Measurements from ENCODE around the gene EHHADH. TPM values are rescaled to one million over a fixed set of nuclear protein-coding genes. Genes with fewer than 3 reads are reported as not detected.
"Not testable (repeated sequence)": the region's sequence is repeated elsewhere in the genome, so short reads cannot be mapped to it uniquely, and the experiment has no call there.

Gene EHHADH
- total RNA-seq, 1 experiment from 2014 or later, result 1.0 TPM

DNA sequence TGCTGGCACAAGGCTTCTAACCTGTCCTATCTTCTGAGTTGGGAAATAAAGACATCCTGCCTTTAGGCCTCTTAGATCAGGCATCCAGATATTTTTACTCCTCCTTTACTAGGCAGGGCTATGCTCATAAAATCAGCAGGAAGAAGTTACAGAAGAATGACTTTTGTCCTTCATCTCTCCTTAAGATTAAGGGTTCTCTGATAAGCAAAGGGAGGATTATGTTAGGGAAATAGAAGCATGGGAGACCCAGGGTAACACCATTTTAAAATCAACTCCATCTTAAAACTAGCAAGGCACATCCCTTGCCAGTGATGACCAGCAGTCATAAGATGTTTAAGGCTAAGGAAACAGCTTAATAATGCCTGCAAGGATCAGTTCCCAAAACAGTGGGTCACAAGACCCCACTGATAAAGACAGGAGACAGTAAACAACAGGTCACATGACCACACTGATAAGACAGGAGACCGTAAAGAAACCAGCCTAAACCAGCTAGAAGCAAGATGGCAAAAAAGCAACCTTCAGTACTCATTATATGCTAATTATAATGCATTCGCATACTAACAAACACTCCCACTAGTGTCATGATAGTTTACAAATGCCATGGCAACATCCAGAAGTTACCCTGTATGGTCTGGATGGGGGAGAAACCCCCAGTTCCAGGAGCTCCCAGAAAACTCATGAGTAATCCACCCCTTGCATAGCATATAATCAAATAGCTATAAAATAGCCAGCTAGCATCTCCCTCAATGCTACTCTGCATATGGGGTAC is 14.5 kb upstream of the EHHADH start:
- no peak for DNase-seq
- Histone ChIP-seq H3K27me3 (ENCODE audit: control insufficient read depth, insufficient read depth, low read length) (no peaks in the 10 kb centered on the region), H3K36me3 (replicated peaks; ENCODE audit: control insufficient read depth, insufficient read depth, low read length) (no peaks in the 10 kb centered on the region), H3K4me3 (ENCODE audit: insufficient read depth, low read depth, low read length) (no peak overlapping the region)

DNA sequence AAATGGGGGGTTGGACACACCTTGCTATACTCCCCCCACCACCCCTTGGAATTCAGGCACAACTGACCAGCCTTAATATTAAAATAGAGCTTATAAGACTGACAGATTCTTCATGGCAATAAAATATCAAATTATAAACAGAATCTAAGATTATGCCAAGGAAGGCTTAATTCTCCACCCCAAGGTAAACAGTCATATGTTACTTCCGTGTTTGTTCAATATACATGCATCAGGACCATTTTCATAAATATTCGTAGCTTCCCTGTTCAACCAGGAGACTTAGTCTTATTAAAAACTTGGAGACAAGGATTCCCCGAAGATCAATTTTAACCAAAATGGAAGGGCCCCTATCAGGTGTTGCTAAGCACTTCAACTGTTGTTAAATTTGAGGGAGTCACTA is 13.3 kb upstream of the EHHADH start:
- no peaks in the 10 kb centered on the region for H3K36me3 ChIP-seq (replicated peaks; ENCODE audit: control insufficient read depth, insufficient read depth, low read length)
- H3K27me3 ChIP-seq (ENCODE audit: control insufficient read depth, insufficient read depth, low read length), result no peaks in the 10 kb centered on the region
- H3K4me3 ChIP-seq (ENCODE audit: insufficient read depth, low read depth, low read length), result no peak overlapping the region
- DNase-seq, result no peak

DNA sequence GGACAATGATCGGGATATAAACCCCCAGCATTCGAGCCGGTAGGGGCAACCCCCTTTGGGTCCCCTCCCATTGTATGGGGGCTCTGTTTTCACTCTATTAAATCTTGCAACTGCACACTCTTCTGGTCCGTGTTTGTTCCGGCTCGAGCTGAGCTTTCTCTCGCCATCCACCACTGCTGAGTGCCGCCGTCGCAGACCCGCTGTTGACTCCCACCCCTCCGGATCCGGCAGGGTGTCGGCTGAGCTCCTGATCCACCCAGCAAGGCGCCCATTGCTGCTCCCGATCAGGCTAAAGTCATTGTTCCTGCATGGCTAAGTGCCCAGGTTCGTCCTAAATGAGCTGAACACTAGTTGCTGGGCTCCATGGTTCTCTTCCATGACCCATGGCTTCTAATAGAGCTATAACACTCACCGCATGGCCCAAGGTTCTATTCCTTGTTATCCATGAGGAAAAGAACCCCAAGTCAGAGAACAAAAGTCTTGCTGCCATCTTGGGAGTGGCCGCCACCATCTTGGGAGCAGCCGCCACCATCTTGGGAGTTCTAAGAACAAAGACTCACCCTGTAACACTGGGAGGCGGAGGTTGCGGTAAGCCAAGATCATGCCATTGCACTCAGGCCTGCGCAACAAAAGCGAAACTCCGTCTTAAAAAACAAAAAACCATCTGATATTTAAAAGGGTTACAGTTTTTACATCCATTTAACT is 11.2 kb upstream of the EHHADH start:
- Histone ChIP-seq H3K27me3 (ENCODE audit: control insufficient read depth, insufficient read depth, low read length) (no peaks in the 10 kb centered on the region), H3K4me3 (ENCODE audit: insufficient read depth, low read depth, low read length) (no peak overlapping the region), H3K36me3 (replicated peaks; ENCODE audit: control insufficient read depth, insufficient read depth, low read length) (no peaks in the 10 kb centered on the region)
- DNase-seq, result no peak

DNA sequence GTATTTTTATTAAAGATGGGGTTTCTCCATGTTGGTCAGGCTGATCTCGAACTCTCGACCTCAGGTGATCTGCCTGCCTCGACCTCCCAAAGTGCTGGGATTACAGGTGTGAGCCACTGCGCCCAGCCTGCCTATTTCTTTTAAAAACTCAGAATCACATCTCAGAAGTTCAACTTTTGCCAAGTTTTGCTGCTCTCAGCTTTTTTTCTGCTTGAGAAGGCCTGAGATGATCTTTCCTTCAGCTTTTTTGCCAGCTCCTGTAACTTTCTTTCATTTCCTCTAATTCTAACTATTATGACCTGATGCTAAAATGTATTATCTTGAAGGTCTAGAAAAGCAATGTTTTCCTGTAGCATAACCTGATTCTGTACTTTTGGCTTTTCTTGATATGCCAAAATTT is 9.6 kb upstream of the EHHADH start:
- no peaks in the 10 kb centered on the region for H3K36me3 ChIP-seq (replicated peaks; ENCODE audit: control insufficient read depth, insufficient read depth, low read length)
- H3K4me3 ChIP-seq (ENCODE audit: insufficient read depth, low read depth, low read length), result no peak overlapping the region
- H3K27me3 ChIP-seq (ENCODE audit: control insufficient read depth, insufficient read depth, low read length), result no peaks in the 10 kb centered on the region
- DNase-seq, result no peak

DNA sequence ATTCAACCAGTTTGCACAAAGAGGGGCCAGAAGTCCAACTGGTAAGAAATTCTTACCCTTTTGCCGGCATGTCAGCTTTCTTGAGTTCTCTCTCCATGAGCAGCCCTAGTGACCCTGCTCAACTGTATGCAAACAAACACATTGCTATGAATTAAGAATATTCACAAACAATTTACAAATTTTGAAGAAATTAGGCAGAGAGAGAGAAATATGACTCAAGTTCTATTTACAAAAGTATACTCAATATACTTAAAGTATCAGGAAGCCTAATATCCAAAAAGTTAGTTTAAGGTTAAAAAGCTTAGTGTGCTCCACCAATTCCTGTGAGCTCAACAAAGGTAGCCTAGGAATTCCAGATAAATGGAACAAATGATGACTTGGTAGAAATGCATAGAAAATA is 3.5 kb upstream of the EHHADH start:
- Histone ChIP-seq H3K27me3 (ENCODE audit: control insufficient read depth, insufficient read depth, low read length) (no peaks in the 10 kb centered on the region), H3K36me3 (replicated peaks; ENCODE audit: control insufficient read depth, insufficient read depth, low read length) (no peaks in the 10 kb centered on the region), H3K4me3 (ENCODE audit: insufficient read depth, low read depth, low read length) (no peak overlapping the region)
- no peak for DNase-seq

DNA sequence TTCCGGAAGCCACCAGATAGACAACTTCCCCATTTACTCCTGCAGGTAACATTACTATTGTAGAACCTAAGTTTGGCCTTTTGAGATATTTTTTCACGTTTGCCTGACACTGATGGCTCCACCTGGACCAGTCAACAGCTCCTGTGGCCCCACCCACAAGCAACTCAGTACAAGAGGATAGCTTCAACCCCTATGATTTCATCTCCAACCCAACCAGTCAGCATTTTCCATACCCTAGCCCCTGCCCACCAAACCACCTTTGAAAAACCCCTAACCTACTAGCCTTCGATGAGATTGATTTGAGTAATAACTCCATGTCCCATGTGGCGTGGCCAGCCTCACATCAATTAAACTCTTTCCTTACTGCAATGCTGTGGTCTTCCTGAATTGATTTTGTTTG is 950 bp upstream of the EHHADH start:
- no peak overlapping the region for H3K4me3 ChIP-seq (ENCODE audit: insufficient read depth, low read depth, low read length)
- H3K27me3 ChIP-seq (ENCODE audit: control insufficient read depth, insufficient read depth, low read length), result no peaks in the 10 kb centered on the region
- no peaks in the 10 kb centered on the region for H3K36me3 ChIP-seq (replicated peaks; ENCODE audit: control insufficient read depth, insufficient read depth, low read length)
- DNase-seq, result no peak

DNA sequence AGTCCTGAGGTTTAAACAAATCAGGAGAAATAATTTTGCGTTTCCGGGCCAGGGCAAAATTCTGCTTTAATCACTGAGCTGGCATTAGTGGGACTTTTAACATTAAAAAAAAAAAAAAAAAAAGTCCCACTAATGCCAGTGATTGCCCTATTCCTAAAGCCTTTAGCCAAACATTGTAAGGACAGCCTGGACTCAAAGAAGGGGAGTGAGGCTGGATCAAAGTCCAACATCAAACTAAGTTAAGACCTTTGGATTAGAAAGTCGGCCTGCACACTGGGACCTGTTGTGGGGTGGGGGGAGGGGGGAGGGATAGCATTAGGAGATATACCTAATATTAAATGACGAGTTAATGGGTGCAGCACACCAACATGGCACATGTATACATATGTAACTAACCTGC is 716 bp downstream of the EHHADH start:
- H3K27me3 ChIP-seq (ENCODE audit: control insufficient read depth, insufficient read depth, low read length); H3K4me3 ChIP-seq (ENCODE audit: insufficient read depth, low read depth, low read length); H3K36me3 ChIP-seq (replicated peaks; ENCODE audit: control insufficient read depth, insufficient read depth, low read length); DNase-seq: not testable (repeated sequence)

DNA sequence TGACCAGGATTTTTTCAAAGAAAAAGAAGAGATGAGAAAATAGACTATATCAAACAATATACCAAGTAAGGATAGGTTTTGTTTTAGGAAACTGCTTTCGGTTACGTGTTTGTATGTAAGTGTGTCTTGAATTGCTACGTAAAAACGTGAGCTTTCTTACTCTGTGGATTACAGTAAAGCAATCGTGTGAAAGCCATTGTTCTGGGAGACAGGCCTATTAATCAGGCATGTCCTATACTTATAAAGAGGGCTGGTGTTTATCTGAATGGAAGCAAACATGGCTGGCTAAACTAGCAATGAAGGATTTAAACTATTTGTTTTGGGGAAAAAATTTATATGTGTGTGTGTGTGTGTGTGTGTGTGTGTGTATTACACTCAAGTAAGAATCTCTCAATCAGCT is 2.6 kb downstream of the EHHADH start:
- H3K27me3 ChIP-seq (ENCODE audit: control insufficient read depth, insufficient read depth, low read length), result no peaks in the 10 kb centered on the region
- no peak for DNase-seq
- H3K4me3 ChIP-seq (ENCODE audit: insufficient read depth, low read depth, low read length), result no peak overlapping the region
- H3K36me3 ChIP-seq (replicated peaks; ENCODE audit: control insufficient read depth, insufficient read depth, low read length), result no peaks in the 10 kb centered on the region

DNA sequence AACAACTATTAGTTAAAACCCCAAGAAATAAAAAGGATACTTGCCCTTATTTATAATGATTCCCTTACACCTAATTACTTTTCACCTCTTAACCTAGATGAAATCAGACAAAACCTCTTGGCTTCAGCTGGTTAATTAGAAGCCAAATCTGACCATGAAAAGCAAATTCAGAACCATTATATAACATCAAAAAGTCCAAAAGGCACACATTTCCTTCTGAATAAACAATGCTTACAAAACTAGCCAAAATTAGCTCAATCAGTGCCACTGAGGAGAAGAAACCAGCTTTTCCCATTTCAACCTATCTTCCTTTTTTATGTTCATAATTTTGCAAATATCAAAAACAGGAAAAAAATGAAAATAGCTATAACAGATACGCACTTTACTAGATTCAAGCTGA is 3.2 kb downstream of the EHHADH start:
- Histone ChIP-seq H3K27me3 (ENCODE audit: control insufficient read depth, insufficient read depth, low read length) (no peaks in the 10 kb centered on the region), H3K36me3 (replicated peaks; ENCODE audit: control insufficient read depth, insufficient read depth, low read length) (no peaks in the 10 kb centered on the region), H3K4me3 (ENCODE audit: insufficient read depth, low read depth, low read length) (no peak overlapping the region)
- DNase-seq, result no peak

DNA sequence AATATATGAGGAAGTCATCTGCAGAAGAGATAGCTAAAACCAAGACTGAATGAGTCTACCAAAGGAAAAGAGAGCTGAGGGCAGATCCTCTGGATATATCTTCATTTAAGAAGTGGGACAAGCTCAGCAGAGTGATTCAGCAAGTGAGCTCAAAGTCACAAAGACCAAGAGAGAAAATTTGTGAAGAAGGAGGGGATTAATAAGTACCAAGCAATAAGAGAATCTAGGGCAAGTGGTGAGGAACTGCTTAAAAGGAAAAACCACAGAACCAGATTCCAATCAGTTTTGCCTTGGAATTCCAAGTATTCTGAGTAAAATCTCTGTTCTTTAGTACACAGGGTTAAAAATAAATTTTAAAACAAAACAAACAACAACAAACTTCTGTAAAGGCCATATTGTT is 3.6 kb downstream of the EHHADH start:
- no peak for DNase-seq
- H3K36me3 ChIP-seq (replicated peaks; ENCODE audit: control insufficient read depth, insufficient read depth, low read length), result no peaks in the 10 kb centered on the region
- no peaks in the 10 kb centered on the region for H3K27me3 ChIP-seq (ENCODE audit: control insufficient read depth, insufficient read depth, low read length)
- H3K4me3 ChIP-seq (ENCODE audit: insufficient read depth, low read depth, low read length), result no peak overlapping the region

DNA sequence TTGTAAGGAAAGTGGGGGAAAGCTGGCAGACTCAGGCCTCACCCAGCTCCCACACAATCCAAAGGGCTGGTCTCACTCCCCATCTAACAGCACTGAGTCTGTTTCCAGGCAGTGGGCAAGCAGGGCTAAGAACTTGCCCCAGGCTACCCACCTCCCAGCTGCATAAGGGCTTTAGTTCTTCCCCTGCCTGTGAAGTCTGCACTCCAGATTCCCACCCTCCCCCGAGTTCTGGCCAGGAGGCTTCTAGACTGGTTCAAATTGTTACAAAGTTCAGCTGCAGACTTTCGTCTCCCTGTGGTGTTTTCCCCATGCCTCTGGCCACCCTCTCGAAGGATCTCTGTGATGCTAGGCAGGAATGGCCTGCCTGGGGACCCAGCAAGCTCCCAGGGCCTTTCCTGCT is 11.2 kb downstream of the EHHADH start:
- Histone ChIP-seq H3K36me3 (replicated peaks; ENCODE audit: control insufficient read depth, insufficient read depth, low read length) (no peaks in the 10 kb centered on the region), H3K4me3 (ENCODE audit: insufficient read depth, low read depth, low read length) (no peak overlapping the region), H3K27me3 (ENCODE audit: control insufficient read depth, insufficient read depth, low read length) (no peaks in the 10 kb centered on the region)
- no peak for DNase-seq

DNA sequence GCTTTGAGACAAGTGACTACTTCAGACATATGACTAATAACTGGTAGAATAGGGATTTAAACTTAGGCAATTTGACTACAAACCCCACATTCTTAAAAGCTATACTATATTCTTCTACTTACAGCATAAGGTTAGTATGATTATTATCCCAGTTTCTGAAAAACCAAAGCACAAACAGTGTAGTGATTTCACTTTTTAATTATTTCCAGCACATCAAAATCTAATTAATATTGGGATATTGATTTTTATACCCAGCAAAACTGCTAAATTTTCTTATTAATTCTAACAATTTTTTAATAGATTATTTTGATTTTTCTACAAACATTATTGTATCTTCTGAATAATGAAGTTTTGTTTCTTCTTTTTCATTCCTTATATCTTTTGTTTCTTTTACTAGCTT is 16.9 kb downstream of the EHHADH start:
- Histone ChIP-seq H3K36me3 (replicated peaks; ENCODE audit: control insufficient read depth, insufficient read depth, low read length) (no peaks in the 10 kb centered on the region), H3K4me3 (ENCODE audit: insufficient read depth, low read depth, low read length) (no peak overlapping the region), H3K27me3 (ENCODE audit: control insufficient read depth, insufficient read depth, low read length) (no peaks in the 10 kb centered on the region)
- DNase-seq, result no peak

DNA sequence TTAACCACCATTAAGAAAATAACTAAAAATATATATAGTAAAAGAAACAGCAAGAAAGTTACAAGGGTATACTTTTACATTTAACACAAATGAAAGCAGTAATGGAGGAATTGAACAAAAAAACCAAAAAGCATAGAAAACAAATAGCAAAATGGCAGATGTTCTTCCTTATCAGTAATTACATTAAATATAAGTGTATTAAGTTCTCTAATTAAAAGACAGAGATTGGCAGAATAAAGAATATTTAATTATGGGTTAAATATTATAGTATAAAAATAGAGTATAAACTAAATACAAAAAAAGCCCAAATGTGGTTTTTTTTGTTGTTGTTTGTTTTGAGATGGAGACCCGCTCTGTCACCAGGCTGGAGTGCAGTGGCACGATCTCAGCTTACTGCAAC is 20.5 kb downstream of the EHHADH start:
- no peak for DNase-seq
- Histone ChIP-seq H3K27me3 (ENCODE audit: control insufficient read depth, insufficient read depth, low read length) (no peaks in the 10 kb centered on the region), H3K4me3 (ENCODE audit: insufficient read depth, low read depth, low read length) (no peak overlapping the region), H3K36me3 (replicated peaks; ENCODE audit: control insufficient read depth, insufficient read depth, low read length) (no peaks in the 10 kb centered on the region)

DNA sequence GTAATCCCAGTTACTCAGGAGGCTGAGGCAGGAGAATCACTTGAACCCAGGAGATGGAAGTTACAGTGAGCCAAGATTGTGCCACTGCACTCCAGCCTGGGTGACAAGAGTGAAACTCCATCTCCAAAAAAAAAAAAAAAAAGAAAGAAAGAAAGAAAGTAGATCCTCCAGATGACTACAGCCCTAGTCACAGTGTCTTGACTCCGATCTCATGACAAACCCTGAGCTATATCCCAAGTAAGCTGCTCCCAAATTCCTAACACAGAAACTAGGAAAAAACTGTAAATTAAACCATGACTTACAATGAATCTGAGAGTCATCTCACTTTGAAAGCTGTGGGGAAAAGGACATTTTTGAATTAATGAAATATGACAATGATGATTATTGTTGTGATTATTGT is 27.3 kb downstream of the EHHADH start:
- not testable (repeated sequence) for H3K27me3 ChIP-seq (ENCODE audit: control insufficient read depth, insufficient read depth, low read length); H3K4me3 ChIP-seq (ENCODE audit: insufficient read depth, low read depth, low read length); H3K36me3 ChIP-seq (replicated peaks; ENCODE audit: control insufficient read depth, insufficient read depth, low read length); DNase-seq

DNA sequence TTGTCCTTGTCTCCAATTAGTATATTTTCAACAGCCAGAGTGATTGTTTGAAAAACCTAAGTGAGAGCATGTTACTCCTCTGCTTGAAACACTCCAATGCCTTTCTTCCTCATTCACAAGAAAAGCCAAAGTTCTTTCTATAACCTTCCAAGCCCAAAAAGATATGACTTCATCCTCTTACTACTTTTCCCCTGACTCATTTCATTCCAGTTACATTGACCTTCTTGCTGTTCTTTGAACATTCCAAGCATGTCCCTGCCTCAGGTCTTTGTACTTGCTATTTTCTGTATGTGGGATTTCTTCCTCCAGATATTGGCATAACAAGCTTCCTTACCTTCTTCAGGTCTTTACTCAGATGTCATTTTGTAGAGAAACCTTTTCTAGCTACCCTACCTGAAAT is 28.3 kb downstream of the EHHADH start:
- H3K36me3 ChIP-seq (replicated peaks; ENCODE audit: control insufficient read depth, insufficient read depth, low read length), result no peaks in the 10 kb centered on the region
- H3K27me3 ChIP-seq (ENCODE audit: control insufficient read depth, insufficient read depth, low read length), result no peaks in the 10 kb centered on the region
- no peak for DNase-seq
- no peak overlapping the region for H3K4me3 ChIP-seq (ENCODE audit: insufficient read depth, low read depth, low read length)

Measured in H7 (cell line).